Stomach (tissue), 4 donors: Measurements from ENCODE around the gene RSPO1.

Experiments used
- CTCF ChIP-seq, 7 experiments: fragments of 450-650 bp in 4 of 7; fragments of 200-600 bp in 3 of 7; sonication (generic) in 3 of 7; IDR thresholded peaks; one replicate each; pipeline ENCODE4 v1.5.1; 2016 to 2019; ENCODE audit warnings: antibody characterized with exemption in 7 of 7, control low read depth in 2 of 7, mild to moderate bottlenecking in 1 of 7
- EP300 ChIP-seq: sonication (generic); formaldehyde crosslinking; IDR thresholded peaks from one replicate; pipeline ENCODE4 v1.6.1; 2017; ENCODE audit warnings: antibody characterized with exemption
- POLR2A ChIP-seq, 4 donors: fragments of 450-650 bp; IDR thresholded peaks; one replicate each; pipeline ENCODE4 v1.6.1; 2016; ENCODE audit warnings: antibody characterized with exemption in 4 of 4, control low read depth in 2 of 4, mild to moderate bottlenecking in 1 of 4, moderate library complexity in 1 of 4

- no peak for TF ChIP-seq CTCF (IDR thresholded peaks at IDR 0.05)
- no peak for TF ChIP-seq POLR2A (IDR thresholded peaks at IDR 0.05)
- no peak for TF ChIP-seq EP300
Measured at GRCh38 chr1:37629726-37630425, 4.8 kb downstream of the RSPO1 start.
